ENCODE measurements around the gene SEMA7A.

SEMA7A gene

DNA sequence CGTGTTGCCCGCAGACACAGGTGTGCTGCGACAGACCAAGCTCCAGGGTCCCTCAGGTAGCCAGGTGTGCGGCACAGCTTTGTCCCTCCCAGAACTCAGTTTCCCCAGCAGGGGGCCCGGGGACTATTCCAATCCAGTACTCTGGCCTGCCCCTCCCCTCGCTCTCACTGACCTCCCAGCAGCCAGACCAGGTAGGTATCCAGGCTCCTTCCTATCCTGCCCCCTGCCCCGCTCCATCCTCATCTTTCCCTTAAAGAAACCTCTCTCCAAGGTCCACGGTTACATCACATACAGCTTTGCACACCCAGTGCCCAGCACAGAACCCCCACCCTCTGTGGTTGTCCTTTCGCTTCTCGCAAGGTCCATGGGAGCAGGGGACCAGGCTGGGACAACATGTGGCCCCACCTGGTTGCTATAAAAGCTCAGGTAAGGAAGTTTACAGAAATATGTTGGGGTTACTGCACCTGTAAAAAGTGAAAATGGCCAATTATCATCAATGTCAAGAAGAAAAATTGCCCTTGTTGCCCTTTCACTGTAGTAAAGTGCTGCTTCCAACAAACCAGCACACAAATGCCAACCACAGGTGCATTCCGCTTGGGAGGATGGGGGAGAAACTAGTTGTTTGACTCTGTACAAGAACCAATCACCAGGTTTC is 59.0 kb downstream of the SEMA7A start:
- Histone ChIP-seq H2AFZ (ENCODE audit: low read length) (no peak overlapping the region), H3K9me2 (ENCODE audit: low read depth, low read length) (no peaks in the 10 kb centered on the region), H3K27me3 (ENCODE audit: insufficient read depth, low read length) (no peaks in the 10 kb centered on the region; the same call in 1 of the 2 replicates), H3K9me3 (ENCODE audit: low read length) (no peaks in the 10 kb centered on the region), H3K36me3 (ENCODE audit: insufficient read depth, low read length) (no peaks in the 10 kb centered on the region), H3F3A (ENCODE audit: insufficient read depth, low read length) (no peaks in the 10 kb centered on the region), H3K4me1 (ENCODE audit: insufficient read depth, low read length, severe bottlenecking) (peaks cover 17% of the 10 kb centered on the region), H3K4me3 (ENCODE audit: low read depth, low read length, poor library complexity, severe bottlenecking) (peak overlapping the region; percentile 71), H4K20me1 (ENCODE audit: insufficient read depth, low read length) (no peaks in the 10 kb centered on the region), H3K9ac (ENCODE audit: low read length) (no peak overlapping the region), H3K27ac (ENCODE audit: low read depth, low read length, poor library complexity, severe bottlenecking) (no peak overlapping the region), H3K4me2 (ENCODE audit: low read length) (peak overlapping the region; percentile 91), H3K79me2 (ENCODE audit: insufficient read depth, low read length) (no peaks in the 10 kb centered on the region)
- TF ChIP-seq, protein P1, sequence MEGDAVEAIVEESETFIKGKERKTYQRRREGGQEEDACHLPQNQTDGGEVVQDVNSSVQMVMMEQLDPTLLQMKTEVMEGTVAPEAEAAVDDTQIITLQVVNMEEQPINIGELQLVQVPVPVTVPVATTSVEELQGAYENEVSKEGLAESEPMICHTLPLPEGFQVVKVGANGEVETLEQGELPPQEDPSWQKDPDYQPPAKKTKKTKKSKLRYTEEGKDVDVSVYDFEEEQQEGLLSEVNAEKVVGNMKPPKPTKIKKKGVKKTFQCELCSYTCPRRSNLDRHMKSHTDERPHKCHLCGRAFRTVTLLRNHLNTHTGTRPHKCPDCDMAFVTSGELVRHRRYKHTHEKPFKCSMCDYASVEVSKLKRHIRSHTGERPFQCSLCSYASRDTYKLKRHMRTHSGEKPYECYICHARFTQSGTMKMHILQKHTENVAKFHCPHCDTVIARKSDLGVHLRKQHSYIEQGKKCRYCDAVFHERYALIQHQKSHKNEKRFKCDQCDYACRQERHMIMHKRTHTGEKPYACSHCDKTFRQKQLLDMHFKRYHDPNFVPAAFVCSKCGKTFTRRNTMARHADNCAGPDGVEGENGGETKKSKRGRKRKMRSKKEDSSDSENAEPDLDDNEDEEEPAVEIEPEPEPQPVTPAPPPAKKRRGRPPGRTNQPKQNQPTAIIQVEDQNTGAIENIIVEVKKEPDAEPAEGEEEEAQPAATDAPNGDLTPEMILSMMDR (IDR thresholded peaks at IDR 0.05; ENCODE audit: low read length): no peak; the same call in none of the 2 replicates
- no peak for TF ChIP-seq EZH2 (IDR thresholded peaks at IDR 0.05; ENCODE audit: borderline replicate concordance, low read length)

DNA sequence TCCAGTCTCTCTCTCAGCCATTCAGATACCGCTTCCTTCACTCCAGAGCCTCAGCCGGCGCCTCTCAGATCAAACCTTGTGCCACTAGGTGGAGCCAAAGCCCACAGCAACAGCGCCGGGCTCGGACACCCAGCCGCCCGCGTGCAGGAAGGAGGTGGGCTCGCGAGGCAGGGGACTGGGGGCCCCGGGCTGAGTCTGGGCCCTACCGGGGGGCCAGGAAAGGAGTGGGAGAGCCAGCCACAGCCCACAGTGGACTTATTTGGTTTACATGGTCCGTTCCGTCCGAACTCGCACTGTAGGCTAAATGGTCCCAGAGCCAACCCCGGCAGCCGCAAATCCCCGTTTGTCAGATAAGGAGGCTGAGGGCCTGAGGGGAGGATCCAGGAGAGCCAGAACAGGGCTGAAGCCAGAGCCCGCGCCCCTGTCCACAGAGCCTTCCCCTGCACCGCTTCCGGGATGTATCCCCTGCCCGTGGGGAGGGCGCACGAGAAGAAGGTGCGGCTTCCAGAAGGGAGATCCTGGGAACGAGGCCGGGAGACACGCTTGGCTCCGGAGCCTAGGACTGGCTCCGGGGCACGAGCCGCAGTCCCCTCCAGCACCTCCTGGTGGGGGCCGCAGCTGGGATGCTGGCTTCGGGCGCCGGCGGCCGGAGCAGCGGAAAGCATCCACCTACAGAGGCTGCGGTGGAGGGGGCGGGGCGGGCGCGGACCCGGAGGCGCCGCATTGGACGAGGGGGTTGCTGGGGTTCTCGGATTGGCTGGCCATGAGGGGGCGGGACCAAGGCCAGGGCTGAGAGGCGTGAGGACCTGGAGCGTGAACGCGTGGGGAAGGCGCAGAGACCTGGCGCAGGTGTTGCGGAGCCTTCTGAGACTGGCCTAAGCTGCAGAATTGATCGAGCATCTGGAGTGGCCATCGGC is 59.8 kb downstream of the SEMA7A start:
- Histone ChIP-seq H2AFZ (ENCODE audit: low read length) (peak overlapping the region; percentile 62; the same call in 1 of the 2 replicates), H3K4me2 (ENCODE audit: low read length) (peak overlapping the region; percentile 91), H4K20me1 (ENCODE audit: insufficient read depth, low read length) (no peaks in the 10 kb centered on the region), H3K4me3 (ENCODE audit: low read depth, low read length, poor library complexity, severe bottlenecking) (peak overlapping the region; percentile 71), H3K27ac (ENCODE audit: low read depth, low read length, poor library complexity, severe bottlenecking) (peak overlapping the region; percentile 68), H3K79me2 (ENCODE audit: insufficient read depth, low read length) (no peaks in the 10 kb centered on the region), H3K9me3 (ENCODE audit: low read length) (no peaks in the 10 kb centered on the region), H3K36me3 (ENCODE audit: insufficient read depth, low read length) (no peaks in the 10 kb centered on the region), H3K4me1 (ENCODE audit: insufficient read depth, low read length, severe bottlenecking) (peaks cover 17% of the 10 kb centered on the region), H3K27me3 (ENCODE audit: insufficient read depth, low read length) (no peaks in the 10 kb centered on the region; the same call in 1 of the 2 replicates), H3K9me2 (ENCODE audit: low read depth, low read length) (no peaks in the 10 kb centered on the region), H3K9ac (ENCODE audit: low read length) (peak overlapping the region; percentile 71), H3F3A (ENCODE audit: insufficient read depth, low read length) (no peaks in the 10 kb centered on the region)
- no peak for TF ChIP-seq EZH2 (IDR thresholded peaks at IDR 0.05; ENCODE audit: borderline replicate concordance, low read length)
- TF ChIP-seq, protein P1 (IDR thresholded peaks at IDR 0.05; ENCODE audit: low read length): peak; percentile 84

DNA sequence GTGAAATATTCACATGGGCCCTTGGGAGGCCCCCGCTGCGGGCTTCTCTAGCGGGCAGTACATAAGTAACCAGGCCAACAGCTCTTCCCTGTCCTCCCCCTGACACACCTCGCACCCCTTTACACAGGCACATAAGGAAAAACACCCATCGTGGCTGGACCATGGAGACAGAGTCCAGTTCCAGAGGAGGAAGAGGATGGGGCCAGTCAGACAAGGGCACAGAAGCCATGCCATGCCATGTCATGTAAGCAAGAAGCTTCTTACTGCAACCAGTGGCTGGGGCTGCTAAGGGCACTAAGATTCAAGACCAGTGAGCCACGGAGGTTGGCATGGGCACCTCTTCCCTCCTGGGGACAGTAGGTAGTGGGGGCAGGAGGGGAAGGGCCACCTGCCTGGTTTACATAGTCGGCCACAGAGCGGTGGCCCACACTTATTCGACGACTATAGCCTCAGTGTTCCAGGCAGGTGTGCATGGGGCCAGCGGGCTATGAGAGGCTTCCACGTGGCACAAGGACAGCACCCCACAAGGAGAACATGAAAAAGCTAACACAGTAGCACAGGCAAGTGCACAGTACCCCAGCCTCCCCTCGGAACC is 60.6 kb downstream of the SEMA7A start:
- Histone ChIP-seq H3K27me3 (ENCODE audit: insufficient read depth, low read length) (no peaks in the 10 kb centered on the region), H3K9me3 (ENCODE audit: low read length) (no peaks in the 10 kb centered on the region), H3K27ac (ENCODE audit: low read depth, low read length, poor library complexity, severe bottlenecking) (no peak overlapping the region), H3F3A (ENCODE audit: insufficient read depth, low read length) (no peaks in the 10 kb centered on the region), H3K36me3 (ENCODE audit: insufficient read depth, low read length) (no peaks in the 10 kb centered on the region), H3K4me1 (ENCODE audit: insufficient read depth, low read length, severe bottlenecking) (peaks cover 17% of the 10 kb centered on the region), H3K9me2 (ENCODE audit: low read depth, low read length) (no peaks in the 10 kb centered on the region), H3K4me2 (ENCODE audit: low read length) (peak overlapping the region; percentile 91), H3K79me2 (ENCODE audit: insufficient read depth, low read length) (no peaks in the 10 kb centered on the region), H4K20me1 (ENCODE audit: insufficient read depth, low read length) (no peaks in the 10 kb centered on the region), H2AFZ (ENCODE audit: low read length) (no peak overlapping the region), H3K9ac (ENCODE audit: low read length) (no peak overlapping the region; the same call in 1 of the 2 replicates), H3K4me3 (ENCODE audit: low read depth, low read length, poor library complexity, severe bottlenecking) (peak overlapping the region; percentile 71)
- TF ChIP-seq, protein P1 (IDR thresholded peaks at IDR 0.05; ENCODE audit: low read length): no peak
- no peak for TF ChIP-seq EZH2 (IDR thresholded peaks at IDR 0.05; ENCODE audit: borderline replicate concordance, low read length)
